Stimulated activated CD8-positive, alpha-beta memory T cell treated with anti-CD3 and anti-CD28 coated beads, Interleukin-12 subunit alpha, Interleukin-12 subunit beta, amount 100 ng/mL, for 24 hours (primary cell): ENCODE results near the gene CAV3.

ENCODE experiments used
- DNase-seq: peaks from one replicate; pipeline ENCODE4 v3.0.0-alpha.2; 2020; ENCODE audit errors: extremely low read depth

CAV3 gene

DNA sequence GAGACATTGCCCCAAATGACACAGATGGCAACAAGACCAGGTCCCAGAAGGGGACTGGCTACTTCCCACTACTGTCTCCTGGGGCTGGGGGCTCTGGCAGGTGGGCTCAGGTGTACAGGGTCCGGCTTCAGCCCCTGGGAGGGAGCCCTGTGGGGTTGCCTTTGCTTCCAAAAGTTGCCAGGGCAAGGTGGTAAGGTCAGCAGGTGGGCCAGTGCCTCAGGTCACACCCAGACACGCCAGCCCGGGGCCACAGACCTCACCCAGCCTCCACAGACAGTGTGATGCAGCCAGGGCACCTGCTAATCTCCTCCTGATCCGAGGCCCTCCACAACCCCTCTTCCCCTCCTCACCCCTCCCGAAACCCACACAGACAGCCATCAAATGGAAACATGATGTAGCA lies 28.3 kb downstream of the CAV3 start:
- DNase-seq, result no peak

DNA sequence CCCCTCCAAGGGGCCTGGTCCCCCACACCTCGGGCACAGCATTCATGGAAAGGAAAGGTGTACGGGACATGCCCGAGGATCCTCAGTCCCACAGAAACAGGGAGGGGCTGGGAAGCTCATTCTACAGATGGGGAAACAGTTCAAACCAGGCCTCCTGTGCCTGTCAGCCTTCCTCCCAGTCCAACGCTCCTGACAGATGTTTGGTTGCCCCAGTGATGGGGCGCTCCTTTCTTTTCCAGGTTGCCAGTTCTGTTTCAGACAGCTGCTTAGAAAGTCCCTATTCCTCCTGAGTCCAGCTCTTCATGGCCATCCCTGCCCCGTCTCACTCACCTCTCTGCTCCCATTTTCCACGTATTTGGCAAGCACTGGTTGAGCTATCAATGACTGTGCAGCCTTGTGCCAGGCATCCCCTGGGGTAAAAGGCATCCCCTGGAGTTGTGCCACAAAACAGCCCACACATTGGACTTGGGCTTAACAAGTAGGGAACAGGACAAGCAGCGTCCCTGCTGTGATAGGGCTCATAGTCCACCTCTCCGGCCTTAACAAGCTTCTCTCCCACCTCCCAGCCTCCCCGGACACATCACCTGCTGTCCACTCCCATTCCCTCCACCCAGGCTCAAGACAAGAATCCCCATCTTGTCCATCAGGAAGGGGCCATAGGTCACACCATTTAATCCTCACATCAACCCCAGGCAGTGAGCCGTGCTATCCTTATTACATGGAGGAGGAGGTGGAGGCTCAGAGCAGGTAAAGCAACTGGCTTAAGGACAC lies 29.2 kb downstream of the CAV3 start:
- no peak for DNase-seq

DNA sequence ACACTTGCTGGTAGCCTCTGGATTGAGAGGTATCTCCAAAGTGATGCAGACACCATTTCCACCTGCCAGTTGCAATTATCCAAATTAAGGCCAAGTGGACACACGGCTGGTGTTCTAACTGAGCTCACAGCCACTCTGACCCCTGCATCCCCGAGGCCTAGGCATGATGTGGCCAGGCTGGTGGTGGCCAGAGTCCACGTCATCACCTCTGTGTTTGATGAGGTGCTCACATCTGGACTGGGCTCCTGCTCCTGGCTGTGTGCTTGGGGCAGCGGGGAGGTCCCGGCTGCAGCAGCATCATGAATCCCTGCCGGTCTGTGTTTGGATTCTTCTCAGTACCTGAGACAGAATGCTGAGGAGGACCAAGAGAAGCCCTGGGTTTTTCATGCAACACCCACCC lies 30.9 kb downstream of the CAV3 start:
- DNase-seq, result no peak

DNA sequence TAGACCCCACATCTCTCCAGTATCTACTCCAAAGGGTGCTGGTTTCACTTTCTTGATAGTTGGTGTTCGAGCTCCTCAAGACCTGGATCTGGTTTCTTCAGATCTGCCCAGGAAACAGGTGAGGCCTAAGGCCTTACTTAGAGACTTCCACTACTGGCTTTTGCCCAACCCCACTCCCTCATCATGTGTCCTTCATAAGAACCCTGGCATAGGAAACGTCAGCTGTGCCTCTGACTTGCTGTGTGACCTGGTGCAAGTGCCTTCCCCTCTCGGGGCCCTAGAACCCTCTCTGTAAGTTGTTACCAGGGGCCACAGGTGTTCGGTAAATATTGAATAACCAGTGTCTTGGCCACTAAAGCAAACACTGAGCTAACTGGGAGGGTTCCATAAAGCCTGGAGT lies 31.9 kb downstream of the CAV3 start:
- no peak for DNase-seq

DNA sequence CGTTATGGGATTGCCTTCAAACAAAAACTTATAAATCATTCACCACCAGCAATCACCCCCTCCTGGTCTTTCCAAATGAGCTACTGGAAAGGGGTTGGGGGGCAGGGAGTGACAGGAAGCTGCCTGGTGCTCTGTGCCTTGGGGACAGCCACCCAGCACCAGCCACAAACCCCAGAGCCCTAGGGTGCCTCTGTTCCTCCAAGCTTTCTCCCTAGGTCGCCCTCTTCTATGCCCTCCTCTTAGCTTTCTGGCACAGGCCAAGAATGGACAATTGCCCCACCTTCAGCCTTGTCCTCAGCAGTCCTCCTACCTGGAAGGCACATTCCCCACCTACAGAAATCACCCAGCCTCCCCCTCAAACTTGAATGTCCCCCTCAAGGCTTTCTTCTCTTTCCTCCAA lies 32.5 kb downstream of the CAV3 start:
- no peak for DNase-seq

DNA sequence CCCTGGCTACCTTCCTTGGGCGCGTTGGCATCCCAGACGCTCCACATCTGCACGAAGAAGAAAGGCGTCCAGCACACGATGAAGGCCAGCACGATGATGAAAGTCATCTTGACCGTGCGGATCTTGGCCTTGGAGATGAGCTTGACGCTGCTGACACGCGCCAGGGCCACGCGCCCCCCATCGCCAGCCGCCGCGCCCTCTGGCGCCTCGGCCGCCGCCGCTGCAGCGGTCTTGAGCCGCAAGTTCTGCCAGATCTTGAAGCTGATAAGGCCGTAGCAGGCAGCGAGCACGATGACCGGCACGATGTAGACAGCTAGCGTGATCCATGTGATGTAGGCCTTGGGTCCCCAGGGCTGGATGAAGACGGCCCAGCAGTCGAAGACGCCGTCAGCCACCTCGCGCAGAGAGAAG lies 33.7 kb downstream of the CAV3 start:
- no peak for DNase-seq

DNA sequence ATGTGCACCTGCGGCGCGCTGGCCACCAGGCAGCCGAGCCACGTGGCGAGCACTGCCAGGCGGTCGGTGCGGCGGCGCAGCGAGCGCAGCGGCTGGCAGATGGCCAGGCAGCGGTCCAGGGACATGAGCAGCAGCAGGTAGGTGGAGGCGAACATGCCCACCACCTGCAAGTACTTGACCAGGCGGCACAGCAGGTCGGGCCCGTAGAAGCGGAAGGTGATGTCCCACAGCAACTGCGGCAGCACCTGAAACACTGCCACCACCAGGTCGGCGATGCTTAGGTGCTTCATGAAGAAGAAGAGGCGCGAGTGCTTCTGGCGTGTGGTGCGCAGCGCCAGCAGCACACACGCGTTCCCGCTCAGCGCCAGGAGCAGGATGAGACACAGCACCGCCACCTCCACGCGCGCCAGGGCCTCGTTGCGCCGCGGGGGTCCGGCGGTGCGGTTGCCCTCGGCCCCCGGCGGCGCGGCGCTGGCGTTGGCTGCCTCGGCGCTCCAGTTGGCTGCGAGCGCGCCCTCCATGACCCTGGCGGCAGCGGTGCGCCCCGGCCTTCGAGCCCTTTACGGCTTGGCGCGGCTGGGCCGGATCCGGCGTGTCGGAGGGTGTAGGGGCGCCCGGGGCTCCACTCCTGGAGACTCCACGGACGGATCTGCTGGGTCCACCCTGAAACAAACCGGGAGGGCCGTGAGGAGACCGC lies 34.2 kb downstream of the CAV3 start:
- no peak for DNase-seq

DNA sequence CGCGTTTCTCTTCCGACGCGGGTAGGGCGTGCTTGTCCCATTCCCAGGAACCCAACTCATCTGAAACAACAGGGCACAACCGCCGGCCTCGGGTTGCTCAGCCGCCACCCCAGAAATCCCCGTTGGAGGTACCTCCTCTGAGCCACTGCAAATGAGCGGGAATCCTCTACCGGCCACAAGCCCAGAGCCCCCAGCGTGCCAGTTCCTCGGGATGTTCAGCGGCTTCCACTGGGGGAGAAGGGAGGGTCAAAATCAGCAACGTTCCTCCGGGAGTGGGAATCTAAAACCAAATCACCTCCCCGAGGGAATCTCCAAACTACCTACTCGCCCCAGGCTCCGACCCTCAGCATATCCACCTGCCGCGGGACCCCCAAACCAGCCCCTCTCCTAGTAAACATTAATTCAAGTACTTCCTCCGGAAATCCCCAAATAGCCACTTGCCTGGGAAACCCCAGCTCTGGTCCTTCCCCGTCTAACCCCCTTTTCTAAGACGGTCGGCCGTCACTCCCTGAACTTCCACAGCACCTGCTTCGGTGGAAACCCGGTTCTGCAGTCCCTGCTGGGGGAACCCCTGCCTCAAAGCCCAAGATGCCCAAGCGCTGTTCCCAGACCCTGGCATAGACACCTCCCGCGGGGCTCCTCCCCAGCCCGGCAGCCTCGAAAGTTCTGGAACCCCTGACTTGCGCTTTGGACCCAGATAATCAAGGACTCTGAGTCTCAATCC lies 34.9 kb downstream of the CAV3 start:
- no peak for DNase-seq

DNA sequence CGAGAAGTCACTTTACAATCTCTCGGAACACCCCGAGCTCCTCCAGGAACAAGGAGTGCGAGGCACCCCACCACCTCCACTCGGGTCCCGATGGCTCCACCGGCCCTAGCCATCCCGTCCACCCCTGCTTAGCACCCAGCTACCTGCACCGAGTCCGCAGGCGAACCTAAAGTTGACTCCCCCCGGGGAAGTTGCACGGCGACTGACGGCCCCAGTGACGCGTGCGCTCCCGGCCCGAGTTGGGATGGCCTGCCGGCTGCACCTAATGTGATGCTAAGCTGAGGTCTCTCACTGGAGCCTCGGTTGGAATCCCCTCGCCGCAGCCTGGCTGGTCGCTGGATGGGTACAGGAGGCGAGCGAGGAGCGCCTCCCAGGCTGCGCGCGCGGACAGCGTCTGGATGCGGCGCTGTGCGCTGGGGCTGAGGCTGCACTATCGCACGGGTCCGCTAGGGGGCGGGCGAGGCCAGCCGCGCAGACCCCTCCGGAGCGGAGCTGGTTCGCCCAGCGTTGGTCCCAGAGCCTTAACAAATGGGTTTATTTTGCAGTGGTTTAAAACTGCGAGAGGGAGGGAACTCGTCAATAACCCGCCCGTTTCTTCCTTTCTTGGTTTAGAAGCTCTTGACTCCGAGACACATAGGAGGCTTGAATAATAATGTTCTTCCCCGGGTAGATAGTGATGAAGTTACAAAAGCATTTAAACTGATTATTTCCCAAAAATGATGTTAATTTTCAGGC lies 35.7 kb downstream of the CAV3 start, which contains the start of gene OXTR:
TSS of gene OXTR (minus strand) at position 526 of the 735 bp plus-strand sequence. CDS start 1,426 bp downstream, outside the sequence.
- DNase-seq, result peak; percentile 27

DNA sequence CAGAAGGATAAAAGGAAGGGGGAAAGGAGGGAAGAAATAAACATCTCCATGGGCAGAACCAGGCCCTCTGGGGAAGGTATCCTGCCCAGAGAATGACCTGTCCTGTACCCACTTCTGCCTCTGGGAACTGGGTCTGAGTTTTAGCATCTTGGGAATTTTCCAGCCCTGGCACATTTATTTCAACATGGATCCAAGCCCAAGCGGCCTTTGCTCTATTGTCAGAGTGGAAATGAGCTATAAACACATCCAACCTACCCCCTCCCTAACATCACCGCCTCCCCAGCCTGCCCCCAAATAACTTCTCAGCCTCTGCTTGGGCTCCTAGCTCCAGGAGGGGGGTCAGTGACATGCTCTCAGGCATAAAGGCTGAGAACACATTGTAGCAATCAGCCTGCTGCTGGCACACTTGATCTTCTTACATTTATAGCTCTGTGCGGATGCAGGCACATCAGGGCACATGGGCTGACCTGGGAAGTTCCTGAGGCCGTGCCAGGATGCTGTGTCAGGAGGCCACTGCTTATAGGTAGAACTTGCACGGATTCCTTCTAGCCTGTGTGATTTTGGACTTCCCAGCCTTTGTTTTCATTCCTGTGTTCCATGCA lies 40.4 kb downstream of the CAV3 start:
- DNase-seq, result no peak

DNA sequence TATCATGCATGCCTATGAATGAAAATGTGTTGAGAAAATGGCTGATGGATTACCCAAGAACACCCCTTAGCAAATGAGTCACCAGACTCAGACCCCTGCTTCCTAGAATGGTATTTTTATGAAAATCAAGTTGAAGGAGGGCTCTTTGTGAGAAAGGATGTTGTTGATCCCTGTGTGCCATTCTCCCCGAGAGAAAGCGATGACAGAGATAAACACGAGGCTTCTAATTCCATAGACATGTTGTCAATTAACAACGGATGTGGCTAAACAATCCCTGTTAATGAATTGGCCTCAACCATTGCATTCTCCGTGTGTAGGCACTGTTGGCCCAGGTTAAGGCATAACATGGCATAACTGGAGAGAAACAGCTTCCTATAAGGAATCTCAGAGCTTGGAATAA lies 41.6 kb downstream of the CAV3 start:
- DNase-seq, result no peak

DNA sequence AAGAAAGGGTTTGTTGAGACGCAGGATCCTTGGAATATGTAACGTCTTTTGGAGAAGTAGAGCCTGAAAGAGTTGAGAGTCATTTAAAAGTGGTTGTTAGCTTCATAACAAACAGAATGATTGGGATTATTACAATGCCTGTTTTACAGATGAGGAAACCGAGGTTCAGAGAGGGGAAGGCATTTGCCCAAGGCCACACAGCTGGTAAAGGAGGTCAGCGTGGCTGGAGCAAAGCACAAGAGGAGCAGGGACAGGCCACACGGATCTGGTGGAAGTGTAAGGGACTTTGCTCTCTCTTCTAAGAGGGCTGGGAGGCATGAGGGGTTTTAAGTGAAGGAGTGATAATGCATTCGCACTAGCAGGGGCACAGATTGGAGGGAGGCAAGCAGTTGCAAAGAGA lies 42.0 kb downstream of the CAV3 start:
- DNase-seq, result no peak

DNA sequence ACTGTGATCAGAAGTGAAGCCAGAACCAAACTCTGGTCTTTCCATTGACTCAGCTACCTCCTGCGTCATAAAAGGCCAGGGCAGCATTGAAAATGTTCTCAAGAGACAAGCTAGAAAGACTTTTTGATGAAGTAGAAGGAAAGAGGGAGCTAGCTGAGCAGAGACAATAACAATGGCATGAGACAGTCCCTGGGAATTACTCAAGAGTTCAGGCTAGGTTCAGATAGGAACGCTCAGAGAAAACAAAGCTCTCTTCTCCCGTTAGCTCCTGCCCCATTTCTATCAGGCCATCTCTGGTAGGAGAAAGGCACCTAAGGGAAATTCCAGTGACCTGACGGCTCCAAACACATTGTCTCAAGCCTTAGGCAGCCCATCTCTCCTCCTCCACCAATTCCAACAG lies 42.8 kb downstream of the CAV3 start:
- DNase-seq, result no peak

DNA sequence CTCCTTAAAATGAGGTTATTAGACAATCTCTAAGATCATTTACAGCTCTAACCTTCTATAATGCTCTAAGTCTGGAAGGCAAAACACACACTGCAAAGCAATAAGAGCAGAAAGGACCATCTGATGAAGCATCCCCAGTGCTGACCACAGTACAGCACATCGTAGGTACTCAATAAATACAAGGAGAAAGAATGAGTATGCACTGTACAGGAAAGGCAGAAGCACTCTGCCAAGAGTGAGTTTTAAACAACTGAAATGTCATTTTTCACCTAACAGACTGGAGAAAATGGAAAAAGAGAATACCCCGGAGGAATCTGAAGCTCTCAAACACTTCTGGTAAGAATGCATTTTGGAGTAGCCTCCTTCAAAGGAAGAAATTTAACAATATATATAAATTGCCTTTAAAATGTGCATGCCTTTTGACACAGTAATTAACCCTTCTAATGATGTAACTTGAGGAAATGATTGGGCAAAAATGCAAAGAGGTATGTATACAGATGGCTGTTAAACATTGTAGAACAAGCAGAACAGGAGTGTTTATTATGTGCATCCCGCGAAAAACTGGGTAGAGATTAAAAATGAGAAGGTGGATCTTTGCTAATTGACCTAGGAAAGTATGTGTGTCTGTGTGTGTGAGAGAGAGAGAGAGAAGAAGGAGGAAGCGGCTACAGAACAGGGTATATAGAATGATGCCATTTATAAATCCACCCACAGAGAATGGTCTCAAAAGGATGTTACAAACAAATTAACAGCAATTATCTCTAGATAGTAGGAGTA lies 43.8 kb downstream of the CAV3 start:
- DNase-seq, result no peak

DNA sequence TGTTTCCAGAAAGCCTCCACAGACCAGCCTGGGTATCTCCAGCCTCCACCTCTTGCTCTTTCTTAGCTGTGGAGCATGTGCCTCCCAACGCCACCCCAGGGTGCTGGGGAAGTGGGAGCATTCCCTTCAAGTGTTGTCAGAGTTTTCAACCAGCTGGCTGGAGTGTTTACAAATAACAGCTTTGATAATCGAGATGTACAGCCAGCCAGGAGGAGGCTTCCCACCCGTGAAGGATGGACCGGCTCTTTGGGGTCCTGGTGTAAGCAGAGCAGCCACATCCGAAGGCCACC lies 44.3 kb downstream of the CAV3 start:
- DNase-seq, result no peak

DNA sequence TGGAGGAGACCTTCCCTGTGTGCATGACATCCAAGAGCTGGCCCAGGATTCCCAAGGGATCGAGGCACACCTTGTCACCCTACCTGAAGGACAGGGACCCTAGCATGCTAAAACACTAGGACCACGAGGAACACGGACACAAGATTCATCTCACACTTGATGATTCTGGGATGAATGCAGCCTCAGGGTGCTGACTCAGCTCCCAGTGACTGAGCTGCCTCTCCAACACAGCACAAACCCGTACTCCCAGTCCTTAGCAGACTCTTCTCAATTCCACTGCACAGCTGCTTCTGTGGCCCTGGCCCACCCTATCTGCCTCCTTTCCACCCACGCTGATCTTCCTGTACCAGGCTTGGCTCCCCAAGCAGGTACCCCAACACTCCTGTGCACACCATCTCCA lies 44.9 kb downstream of the CAV3 start:
- no peak for DNase-seq

DNA sequence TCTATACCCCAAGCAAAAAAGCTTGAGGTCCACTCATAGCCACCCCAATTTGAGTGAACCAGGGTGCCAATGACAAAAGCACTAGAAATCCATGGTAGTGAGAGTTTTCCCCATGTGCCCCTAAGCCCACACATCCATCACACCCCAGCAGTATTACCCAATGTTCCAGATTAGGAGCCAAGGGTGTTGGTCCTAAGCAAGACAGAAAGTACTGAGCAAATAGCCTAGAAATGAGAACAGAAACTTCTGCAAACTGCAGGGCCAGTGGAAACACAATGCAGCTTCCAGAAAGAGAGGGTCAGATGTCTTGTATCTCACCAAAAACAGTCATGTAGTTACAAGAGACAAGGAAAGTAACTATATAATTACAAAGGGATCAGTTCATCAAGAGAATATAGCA lies 46.7 kb downstream of the CAV3 start:
- no peak for DNase-seq

DNA sequence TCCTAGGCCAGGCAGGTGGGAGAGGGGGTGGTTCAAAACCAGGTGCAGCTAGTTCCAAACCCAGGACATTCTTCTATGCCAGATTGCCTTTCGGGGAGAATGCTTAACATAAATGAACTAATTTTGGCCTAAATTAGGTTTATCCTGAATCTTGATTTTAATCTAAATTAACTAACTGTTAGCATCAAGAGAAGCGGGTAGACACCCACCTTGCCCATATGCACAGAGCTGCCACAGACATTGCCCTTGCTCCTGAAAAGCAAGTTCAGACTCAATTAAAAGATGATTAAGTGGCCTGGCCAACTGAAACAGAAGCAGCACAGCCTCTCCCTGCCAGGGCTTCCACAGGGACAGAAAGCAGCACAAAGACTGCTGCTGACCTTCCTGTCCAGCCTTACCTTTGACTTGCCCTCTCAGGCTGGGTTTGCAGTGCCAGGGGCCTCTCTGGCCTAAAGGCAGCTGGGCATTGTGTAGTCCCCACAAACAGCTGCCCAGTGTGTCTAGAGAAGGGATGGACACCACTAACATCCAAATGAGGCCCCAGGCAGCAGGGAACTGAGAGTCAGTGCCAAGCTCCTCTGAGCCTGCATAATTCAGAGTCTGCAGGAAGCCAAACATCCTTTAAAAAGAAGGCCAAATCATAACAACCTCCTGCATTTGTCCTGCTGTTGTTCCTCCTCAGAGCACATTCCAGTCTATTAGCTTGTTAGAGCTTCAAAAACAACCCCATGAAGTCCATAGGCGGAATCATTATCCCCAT lies 51.3 kb downstream of the CAV3 start:
- no peak for DNase-seq

DNA sequence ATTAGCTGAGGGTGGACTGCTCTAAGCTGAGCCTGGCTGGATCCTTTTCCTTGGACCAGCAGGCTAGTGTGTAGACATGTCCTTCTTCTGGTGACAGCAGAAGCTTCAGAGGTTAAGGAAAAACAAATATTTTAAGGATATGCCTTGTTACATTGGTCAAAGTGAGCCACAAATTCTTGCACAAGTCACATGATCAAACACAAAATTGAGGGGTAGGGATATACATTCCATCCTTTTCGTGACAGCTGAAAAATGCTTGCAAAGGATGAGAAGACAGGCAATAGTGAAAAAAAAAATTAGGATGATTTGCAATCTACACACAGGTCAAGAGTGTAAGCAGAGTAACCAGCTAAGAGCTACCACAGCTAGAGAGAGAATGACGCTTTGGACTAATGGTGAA lies 56.9 kb downstream of the CAV3 start:
- DNase-seq, result no peak

DNA sequence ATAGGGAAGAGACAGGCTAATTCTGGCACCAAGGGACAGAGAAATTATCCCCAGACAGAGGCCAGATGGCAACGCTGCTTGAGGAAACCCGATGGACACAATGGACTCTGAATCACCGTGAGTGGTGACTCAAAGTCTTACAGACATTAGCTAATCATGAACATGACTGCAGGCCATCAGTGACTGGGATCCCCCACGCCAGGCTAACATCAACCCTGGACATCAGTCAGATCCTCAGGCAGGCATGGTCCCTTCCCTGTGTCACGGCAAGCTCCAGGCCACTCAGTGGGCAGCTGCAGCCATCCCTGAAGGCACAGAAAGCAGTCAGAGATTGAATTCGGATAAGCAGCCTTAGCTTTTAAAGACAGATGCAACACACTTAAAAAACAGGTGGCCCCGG lies 59.6 kb downstream of the CAV3 start:
- no peak for DNase-seq
